Stimulated activated CD4-positive, alpha-beta T cell treated with anti-CD3 and anti-CD28 coated beads, Interleukin-12 subunit alpha, Interleukin-12 subunit beta, amount 100 ng/mL, for 4 hours (primary cell): ENCODE results near the gene WWOX.

Source experiments
- DNase-seq: peaks from one replicate; pipeline ENCODE4 v3.0.0-alpha.2; 2020

Gene WWOX

GRCh38 chr16:78147911-78148401 is 48.5 kb downstream of the WWOX start:
- no peak for DNase-seq

DNA sequence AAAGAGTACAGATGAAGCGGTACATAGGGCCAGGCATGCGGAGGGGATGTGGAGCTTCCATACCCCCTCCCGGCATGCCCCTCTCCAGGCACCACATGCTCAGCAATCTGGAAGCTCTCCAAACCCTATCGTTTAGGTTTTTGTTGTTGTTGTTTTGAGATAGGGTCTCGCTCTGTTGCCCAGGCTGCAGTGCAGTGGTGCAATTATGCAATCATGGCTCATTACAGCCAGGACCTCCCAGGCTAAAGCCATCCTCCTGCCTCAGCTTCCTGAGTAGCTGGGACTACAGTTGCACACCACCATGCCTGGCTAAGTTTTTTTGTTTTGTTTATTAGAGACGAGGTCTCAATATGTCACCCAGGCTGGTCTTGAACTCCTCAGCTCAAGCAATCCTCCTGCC is 50.8 kb downstream of the WWOX start:
- no peak for DNase-seq

DNA sequence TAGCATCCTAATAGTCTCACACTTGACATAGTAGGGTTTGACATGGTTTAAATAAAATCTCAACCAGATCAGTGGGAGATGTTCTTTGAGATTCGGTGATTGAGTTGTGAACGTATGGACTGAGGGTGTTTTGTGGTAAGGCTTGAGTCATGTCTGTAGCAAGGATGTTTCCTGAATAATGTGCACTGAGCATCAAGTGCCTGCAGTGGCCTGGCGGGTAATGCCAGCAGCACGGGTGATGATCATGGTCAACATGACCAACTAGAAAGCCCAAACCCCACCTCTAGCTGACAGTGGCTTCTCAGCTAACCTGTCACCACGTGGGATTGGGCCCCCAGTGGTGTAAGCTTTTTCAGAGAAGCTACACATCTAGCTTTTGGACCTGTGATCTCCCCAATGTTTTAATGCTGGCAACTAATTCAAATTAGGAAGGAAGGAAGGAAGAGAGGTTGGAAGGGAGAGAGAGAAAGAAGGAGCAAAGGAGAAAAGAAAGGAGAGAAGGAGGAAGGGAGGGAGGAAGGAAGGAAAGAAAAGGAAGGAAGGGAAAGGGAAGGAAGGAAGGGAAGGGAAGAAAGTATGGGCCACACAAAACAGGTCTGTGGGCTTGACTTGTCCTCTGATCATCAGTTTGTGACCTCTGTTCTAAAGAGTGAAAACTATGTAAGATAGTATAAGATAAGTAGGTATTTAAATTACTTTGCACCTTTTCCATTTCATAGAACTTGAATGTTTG is 55.4 kb downstream of the WWOX start:
- DNase-seq, result no peak

DNA sequence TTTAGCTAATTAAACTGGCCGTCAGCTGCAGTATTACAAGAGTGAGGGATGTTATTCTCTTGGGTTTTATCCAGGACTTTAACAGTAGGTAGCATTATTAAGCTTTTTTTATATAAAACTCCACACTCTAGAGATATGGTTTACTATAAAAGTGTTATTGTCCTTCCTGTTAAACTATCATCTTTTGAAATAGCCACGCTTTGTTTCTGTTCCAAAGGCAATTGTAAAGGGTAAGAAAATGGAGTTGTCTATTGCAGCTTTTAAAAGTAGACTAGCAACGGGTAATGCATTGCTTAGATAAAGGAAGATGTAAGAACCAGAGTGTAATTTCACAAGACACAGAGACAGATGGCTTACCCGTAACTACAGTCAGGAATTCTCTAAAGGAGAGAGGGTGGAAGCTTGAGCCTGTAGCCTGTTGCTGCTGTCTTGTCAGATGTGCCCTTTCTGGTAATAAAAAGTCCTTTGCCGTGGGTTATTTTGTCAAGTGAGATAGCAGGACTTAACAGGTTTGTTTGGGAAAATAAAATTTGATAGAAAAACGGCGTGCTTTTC is 56.4 kb downstream of the WWOX start:
- DNase-seq, result no peak

DNA sequence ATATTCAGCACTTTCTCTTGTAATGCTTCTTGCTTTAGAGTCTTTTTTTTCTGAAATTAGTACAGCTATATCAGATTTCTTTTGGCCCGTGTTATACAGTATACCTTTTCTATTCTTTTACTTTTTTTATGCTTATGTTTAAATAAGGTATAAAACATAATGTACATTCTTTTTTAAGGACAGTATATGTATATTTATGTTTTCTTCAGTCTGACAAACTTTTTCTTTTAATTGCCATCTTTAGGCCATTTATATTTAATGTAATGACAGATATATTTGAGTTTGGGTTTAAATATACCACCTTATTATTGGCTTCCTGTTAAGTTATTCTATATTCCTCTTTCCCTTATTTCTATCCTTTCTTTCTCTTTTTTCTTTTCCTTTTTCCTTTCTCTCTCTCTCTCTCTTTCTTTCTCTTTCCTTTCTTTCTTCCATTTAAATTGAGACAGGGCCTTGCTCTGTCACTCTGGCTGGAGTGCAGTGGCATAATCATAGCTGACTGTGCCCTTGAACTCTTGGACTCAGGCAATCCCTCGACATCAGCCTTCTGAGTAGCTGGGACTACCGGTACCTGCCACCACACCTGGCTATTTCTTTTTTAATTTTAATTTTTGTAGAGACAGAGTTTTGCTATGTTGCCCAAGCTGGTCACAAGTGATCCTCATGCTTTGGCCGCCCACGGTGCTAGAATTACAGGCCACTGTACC is 61.7 kb downstream of the WWOX start:
- no peak for DNase-seq

GRCh38 chr16:78163772-78164670 is 64.6 kb downstream of the WWOX start:
- DNase-seq, result no peak

DNA sequence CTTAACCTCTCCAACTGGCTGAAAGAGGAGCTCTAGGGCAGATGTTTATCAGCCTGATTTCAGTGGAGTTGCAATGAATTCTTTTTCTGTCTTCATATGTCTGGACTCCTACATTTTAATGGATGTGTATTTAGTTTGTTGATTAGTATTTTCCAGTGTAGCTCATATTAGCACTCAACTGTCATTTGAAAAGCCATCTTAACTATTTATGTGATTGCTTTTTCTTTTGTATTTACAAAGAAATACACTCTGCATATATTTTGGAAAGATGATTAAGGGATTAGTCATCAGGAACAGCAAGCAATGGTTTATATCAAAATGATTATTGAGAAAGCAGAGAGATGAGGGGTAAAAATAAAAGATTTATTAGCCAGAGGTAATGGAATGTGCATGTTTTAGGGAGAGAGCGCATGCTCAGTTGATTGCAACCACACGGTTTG is 71.1 kb downstream of the WWOX start:
- DNase-seq, result no peak

DNA sequence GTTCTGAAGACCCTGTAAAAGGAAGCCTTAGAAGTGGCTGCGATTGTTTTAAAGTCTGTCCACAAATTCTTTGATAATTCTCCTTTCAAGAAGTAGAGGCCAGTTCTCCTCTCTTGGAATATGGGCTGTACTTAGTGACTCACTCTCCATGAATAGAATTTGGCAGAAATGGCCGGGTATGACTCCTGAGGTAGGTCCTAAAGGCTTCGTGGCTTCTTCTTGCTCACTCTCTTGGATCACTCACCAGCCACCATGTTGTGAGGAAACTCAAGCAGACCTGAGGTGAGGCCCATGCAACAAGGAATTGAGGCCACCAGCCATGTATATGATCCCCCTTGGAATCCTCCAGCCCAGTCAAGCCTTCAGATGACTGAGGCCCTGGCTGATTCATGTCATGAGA is 75.8 kb downstream of the WWOX start:
- no peak for DNase-seq

GRCh38 chr16:78176435-78176834 is 77.0 kb downstream of the WWOX start:
- DNase-seq, result no peak

DNA sequence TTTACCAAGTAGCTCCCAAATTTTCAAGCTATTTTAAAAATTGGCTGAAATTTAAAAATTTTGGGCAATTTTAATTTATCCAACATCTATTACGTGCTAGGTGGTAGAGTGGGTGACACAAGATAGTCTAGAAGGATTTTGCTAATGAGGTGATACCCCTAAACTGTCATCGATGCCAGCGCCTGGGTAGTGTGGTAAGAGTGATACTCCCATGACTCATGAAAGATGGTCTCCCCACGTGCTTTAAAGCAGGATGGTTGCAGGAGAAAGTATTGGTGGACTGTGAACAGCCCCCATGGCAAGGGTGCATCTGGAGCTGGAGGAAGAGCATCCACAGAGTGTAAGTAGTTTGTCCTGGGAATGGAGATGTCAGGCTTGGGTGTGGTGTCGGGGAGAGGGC is 77.8 kb downstream of the WWOX start:
- DNase-seq, result no peak

GRCh38 chr16:78177987-78178386 is 78.5 kb downstream of the WWOX start:
- DNase-seq, result no peak

GRCh38 chr16:78179666-78180065 is 80.2 kb downstream of the WWOX start:
- DNase-seq, result no peak

DNA sequence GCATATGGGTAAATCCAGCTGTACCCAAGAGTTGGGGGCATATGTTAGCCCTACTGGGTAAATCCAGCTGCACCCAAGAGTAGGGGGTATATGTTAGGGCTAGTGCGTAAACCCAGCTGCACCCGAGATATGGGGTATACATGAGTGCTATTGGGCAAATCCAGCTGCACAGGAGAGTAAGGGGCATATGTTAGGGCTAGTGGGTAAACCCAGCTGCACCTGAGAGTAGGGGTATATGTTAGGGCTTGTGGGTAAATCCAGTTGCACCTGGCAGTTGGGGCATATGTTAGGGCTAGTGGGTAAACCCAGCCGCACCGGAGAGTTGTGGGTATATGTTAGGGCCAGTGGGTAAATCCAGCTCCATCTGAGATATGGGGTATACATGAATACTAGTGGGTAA is 80.9 kb downstream of the WWOX start:
- no peak for DNase-seq

DNA sequence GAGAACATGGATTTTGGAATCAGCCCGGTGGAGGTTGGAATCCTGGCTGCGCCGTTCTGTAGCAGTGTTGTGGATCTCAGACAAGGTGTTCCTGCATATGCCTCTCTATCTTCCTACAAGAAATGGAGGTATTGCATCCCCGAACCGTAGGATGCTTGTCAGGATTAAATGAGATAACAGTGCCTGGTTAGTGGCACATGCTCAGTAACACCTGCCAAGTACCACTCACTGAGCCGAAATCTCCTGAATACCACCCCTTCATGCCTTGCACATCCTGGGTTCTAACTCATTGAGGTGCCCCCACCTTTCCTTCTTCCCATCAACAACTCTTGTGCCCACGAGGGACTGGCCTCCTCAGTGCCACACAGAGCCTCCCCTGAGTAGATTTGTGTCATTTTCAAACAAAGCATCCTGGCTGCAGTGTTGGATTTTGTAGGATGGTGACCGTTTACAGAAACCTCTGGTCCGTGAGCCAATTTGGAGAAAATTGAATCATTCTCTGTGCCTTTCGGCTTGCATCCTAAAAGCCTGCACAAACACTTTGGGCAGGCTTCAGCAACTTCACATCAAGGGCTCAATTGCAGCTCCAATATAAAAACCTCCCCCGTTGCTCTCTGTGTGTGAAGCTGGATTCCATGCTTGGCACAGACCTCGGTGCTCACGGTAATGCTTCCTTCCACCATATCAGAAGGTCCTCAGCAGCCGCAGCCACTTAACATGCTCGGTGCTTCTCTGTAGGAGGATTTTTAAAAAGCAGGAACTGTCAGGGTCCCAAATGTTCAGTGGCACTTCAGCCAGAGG is 84.2 kb downstream of the WWOX start:
- no peak for DNase-seq

DNA sequence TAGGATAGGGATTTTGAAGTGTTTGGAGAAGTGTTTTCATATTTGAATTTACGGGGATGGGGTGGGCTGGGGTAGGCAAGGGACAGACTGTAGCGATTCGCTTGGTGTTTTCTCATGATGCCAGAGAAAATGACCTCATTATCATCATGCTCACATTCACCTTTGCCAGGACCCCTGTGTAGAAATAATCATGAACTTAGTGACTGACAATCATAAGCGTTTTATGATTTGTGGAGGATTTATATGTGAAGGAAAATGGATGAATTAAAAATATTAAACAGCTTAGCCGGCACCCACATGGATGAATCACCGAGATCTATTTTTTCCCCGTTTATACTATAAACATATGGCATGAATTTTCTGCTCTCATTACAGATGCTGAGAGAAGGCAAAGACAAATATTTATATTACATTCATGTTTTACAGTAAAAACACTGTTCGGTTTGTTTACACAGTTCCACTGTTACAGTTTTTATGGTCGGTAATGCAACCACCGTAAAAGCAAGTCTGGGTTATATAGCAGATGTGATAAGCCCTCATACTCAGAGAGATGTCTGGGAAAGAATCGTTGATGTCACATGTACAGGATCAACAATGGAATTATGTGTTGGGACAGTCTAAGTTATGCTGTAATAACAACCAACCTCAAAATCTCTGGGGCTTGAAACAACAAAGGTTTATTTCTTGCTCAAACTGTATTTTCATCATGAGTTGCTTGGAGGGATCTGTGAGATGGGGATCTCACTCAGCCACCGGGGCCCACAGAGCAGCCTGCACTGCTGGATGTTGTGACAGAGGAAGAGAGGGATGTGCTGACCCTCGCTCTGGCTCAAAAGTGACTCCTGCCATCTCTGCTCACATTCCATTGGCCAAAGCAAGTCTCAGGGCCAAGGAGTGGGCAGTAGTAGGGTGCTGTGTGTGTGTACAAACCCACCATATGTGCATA is 85.1 kb downstream of the WWOX start:
- no peak for DNase-seq

DNA sequence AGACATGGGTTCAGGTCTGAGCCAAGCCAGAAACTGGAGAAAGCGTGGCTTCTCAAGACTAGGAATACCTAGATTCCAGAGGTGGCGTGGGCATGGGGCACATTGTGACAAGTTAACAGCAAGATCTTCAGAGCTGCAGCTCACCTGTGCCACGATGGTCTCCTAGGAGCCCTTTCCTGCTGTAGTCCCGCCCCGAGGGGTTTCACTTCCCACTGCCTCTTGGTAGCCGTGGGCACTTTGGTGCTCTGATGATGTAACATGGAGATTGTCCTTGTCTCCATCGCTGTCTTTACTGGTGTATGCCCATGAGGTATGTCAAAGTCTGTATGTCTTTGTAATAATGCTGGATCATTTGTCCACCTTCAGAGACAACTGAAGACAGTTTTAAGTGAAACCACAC is 89.7 kb downstream of the WWOX start:
- no peak for DNase-seq

- DNase-seq, result no peak
Observed at GRCh38 chr16:78192734-78193488, 93.5 kb downstream of the WWOX start.

DNA sequence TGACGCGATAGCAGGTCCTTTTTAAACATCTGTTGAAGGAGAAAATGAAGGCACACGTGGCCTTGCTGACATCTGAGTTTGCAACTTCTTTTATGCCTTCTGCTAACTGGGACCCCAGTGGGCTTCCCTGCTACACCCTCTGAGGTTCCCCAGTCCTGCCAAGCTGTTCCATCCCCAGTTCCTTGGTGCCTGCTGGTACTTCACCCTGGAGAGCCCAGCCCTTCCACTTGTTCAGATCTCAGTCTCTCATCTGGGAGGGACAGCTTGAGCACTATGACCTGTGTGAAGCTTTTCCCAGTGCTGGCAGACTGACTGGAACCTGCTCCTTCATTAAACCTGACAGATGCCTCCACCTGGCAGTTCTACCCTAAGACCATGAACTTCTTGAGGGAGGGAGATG is 95.5 kb downstream of the WWOX start:
- DNase-seq, result no peak

DNA sequence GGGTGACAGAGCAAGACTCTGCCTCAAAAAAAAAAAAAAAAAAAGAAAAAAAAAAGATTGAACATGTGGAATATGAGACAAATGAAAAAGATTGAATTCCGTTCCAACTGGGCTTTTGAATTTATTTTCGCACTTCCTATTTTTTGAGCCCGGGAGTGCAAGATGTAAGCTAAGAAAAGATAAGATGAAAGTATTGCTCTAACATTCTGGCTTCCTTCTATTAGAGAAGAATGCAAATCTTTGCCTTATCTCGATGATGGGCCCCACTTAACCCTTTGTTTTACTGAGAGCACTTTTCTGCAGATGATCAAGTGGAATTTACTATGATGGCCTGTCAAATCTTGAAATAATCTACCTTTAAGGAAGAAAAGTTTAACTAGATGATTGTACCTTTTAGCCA is 96.3 kb downstream of the WWOX start:
- DNase-seq, result no peak

DNA sequence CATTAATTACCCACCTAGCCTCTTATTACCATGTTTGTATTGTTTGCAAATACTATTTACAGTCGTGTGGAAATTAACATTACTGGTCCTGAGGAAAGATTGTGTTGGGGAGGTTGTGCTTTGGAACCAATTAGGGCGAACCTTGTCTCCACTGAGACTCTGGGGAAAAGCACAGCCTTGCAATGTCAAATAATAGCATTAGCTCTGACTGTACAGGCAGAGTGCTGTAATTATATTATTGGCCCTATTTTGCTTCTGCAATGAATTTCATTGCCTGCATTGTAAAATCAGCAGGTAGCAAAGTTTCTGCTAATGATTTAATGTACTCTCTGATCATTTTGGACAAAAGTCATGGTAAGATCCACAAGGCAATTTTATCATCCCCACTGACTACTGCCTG is 97.0 kb downstream of the WWOX start:
- DNase-seq, result no peak
